ENCODE measurements around the gene ATCAY.
"Not testable (repeated sequence)": the region's sequence is repeated elsewhere in the genome, so short reads cannot be mapped to it uniquely, and the experiment has no call there.

ATCAY gene

DNA sequence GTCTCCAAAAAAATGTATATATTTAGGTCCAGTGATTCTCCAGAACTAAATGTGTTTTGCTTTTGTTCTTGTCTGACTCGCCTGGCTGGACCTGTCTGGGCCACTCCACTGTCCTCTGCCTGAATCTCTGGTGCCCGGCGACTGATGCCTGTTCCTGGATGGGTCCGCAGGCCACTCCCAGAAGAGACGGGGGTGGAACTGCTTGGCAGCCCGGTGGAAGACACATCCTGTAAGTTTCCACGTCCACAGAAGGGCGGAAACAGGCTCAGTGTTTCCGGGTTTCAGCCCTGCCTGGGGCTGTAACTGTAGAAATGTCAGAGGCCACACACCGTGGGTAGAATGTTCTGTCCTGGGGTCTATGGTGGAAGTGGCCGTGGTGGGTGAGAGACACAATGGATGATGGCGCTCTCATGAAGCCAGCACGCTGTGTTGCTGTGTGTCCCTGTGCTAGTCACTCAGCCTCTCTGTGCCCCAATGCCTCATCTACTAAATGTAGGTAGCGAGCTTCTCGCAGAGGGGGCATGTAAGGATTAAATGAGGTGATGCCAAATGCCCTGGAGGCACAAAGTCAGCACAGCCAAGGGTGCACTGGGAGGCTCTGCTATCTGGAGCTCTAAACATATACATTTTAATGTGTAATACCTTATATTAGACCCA lies 22.0 kb downstream of the ATCAY start:
- DNase-seq (ENCODE audit: low read depth in 2 of 2) = no peak

DNA sequence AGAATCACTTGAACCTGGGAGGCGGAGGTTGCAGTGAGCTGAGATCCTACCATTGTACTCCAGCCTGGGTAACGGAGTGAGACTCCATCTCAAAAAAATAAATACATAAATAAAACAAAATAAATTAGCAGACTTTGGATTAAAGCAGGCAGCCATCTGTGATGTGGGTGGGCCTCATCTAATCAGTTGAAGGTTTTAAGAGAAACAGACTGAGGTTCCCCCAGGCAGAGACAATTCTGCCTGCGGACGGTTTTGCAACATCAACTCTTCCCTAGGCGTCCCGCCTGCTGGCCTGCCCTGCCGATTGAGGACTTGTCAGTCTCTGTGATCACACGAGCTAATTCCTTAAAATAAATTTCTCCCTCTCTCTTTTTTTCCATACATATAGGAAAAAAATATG lies 23.7 kb downstream of the ATCAY start:
- no peak for DNase-seq (ENCODE audit: low read depth in 2 of 2)

DNA sequence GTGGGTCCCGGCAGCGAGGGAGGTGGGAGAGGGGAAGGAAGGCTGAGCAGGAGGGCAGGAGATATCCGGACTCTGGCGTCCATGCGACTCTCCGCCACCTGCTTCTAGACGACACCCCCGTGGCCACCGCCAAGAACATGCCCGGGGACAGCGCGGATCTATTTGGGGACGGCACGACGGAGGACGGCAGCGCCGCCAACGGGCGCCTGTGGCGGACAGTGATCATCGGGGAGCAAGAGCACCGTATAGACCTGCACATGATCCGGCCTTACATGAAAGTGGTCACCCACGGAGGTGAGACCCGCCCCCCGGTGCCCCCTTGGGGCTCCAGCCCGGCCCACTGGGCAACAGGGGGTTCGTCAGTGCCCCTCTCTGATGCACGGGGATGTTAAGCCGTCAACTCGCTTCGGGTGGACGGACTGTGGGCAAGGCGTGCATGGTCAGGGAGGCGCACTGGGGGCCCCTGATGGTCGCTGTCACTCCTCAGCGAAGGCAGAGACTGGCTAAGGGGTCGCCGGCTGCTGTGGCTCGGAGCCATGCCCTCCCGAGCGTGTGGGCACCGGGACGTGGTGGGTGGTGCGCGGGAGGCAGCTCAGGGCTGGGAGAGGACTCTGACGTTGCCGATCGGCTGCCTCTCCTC lies 27.3 kb downstream of the ATCAY start:
- no peak for DNase-seq (ENCODE audit: low read depth in 2 of 2)

DNA sequence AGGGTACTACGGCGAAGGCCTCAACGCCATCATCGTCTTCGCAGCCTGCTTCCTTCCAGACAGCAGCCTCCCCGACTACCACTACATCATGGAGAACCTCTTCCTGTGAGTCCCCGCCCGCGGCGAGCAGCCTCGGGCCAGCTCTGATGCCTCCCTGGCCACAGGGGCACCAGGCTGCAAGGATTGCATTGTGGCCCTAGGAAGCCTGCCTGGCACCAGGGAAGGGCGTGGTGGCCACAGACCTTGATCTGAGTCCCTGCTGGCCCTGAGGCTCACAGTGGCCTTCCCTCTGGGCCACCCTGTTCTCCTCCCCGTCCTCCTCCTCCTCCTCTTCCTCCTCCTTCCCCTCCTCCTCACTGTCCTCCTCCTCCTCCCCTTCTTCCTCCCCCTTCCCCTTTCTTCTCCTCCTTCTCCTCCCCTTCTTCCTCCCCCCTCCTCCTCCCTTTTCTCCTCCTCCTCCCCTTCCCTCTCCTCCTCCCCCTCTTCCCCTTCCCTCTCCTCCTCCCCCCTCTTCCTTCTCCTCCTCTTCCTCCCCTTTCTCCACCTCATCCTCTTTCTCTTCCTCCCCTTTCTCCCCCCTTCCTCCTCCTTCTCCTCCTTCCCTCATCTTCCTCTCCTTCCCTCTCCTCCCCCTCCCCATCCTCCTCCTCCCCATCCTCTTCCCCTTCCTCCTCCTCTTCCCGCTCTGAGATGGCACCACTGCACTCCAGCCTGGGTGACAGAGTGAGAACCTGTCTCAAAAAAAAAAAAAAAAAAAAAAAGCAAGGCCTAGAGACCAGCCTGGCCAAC lies 28.0 kb downstream of the ATCAY start:
- no peak for DNase-seq (ENCODE audit: low read depth in 2 of 2)

DNA sequence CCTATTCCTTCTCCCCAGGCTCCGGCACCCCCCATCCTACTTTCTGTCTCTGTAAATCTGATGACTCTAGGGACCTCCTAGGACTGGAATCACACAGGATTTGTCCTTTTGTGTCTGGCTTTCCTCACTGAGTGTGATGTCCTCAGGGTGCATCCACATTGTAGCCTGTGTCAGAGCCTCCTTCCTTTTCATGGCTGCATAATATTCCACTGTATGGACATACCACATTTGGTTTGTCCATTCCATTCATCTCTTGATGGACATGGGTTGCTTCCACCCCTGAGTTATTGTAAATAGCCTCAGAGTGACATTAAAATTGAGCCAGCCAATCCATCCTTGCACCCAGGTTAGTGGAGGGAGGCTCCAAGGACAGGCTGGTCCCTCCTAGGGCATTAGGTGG lies 29.6 kb downstream of the ATCAY start:
- DNase-seq (ENCODE audit: low read depth in 2 of 2) = no peak

DNA sequence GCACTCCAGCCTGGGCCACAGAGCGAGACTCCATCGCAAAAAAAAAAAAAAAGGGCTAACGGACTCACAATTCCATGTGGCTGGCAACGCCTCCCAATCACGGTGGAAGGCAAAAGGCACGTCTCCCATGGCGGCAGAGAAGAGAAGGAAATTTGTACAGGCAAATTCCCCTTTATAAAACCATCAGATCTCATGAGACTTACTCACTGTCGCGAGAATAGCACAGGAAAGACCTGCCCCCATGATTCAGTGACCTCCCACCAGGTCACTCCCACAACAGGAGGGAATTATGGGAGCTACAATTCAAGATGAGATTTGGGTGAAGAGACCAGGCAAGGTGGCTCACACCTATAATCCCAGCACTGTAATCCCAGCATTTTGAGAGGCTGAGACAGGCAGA lies 33.7 kb downstream of the ATCAY start:
- DNase-seq (ENCODE audit: low read depth in 2 of 2) = no peak

DNA sequence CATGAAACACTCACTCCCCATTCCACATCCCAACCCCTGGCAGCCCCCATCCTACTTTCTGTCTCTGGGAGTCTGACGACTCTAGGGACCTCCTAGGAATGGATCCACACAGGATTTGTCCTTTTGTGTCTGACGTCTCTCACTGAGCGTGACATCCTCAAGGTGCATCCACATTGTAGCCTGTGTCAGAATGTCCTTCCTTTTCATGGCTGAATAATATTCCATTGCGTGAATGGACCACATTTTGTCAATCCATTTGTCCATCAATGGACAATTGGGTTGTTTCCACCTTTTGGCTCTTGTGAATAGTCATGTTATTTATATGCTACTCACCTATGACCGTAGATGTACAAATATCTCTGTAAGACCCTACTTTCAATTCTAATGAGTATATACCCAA lies 35.5 kb downstream of the ATCAY start:
- no peak for DNase-seq (ENCODE audit: low read depth in 2 of 2)

DNA sequence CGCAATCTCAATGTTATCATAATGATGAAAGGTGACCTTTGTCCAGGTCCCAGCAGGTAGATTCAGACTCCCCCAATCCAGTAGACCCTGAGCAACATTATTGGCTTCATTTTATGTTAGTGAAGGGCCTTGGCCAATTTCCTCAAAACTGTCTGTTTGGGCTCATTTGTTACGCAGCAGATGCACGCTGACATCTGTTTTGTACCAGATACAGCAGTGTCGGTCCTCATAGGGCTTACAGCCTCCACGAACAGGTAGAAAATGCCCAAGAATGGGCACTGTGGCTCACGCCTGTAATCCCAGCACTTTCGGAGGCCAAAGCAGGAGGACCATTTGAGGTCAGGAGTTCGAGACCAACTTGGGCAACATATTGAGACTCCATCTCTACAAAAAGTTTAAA lies 39.3 kb downstream of the ATCAY start:
- no peak for DNase-seq (ENCODE audit: low read depth in 2 of 2)

DNA sequence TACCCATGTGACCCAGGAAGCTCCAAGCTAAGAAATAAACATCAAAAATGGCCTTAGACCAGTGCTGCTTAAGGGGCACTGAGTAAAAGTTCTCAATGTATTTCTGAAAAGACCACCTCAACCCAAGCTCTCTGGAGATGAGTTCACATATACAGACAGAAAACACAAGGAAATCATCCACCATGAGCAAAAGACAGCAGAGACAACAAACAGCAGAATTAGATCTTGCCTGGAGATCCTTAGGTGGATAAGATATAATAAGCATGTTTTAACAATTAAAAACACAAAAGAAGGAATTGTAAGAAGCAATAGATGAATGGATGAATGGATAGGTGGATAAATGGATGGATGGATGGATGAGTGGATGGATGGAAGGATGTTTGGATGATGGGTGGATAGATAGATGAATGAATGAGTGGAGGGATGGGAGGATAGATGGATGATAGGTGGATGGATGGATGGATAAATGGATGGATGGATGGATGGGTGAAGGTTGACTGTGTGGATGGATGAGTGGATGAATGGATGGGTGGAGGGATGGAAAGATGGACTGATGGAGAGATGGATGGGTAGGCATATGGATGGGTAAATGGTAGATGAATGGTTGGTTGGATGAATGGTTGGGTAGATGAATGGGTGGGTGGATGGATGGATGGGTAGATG lies 42.7 kb downstream of the ATCAY start:
- no peak for DNase-seq (ENCODE audit: low read depth in 2 of 2)

DNA sequence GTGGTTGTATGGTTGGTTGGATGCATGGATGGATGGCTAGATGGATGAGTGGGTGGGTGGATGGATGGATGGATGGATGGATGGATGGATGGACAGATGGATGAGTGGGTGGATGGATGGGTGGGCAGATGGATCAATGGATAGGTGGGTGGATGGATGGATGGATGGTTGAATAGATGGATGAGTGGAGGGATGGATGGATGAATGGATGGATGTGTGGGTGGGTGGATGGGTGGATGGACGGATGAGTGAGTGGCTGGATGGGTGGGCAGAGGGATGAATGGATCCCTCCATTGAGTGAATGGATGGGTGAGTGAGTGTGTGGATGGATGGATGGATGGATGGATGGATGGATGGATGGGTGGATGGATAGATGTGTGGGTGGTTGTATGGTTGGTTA lies 43.4 kb downstream of the ATCAY start:
- no peak for DNase-seq (ENCODE audit: low read depth in 2 of 2)

DNA sequence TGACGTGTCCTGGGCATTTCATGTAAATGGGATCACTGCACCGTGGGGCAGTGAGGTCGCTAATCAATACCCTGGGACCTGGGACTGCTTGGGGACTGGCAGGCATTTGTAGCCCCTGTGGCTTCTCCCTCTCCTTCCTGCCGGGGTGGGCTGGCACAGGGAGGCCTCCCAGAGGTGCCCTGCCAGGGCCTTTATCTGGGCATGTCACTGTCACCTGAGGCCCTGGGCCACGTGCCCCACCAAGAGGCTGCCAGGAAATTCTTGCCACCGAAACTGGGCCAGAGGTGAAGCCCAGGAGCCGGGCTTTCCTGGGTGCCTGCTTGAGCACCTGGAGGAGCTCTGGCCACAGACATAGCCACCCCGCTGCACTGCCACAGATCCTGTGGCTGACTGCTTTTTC lies 50.6 kb downstream of the ATCAY start:
- DNase-seq (ENCODE audit: low read depth in 2 of 2) = no peak

DNA sequence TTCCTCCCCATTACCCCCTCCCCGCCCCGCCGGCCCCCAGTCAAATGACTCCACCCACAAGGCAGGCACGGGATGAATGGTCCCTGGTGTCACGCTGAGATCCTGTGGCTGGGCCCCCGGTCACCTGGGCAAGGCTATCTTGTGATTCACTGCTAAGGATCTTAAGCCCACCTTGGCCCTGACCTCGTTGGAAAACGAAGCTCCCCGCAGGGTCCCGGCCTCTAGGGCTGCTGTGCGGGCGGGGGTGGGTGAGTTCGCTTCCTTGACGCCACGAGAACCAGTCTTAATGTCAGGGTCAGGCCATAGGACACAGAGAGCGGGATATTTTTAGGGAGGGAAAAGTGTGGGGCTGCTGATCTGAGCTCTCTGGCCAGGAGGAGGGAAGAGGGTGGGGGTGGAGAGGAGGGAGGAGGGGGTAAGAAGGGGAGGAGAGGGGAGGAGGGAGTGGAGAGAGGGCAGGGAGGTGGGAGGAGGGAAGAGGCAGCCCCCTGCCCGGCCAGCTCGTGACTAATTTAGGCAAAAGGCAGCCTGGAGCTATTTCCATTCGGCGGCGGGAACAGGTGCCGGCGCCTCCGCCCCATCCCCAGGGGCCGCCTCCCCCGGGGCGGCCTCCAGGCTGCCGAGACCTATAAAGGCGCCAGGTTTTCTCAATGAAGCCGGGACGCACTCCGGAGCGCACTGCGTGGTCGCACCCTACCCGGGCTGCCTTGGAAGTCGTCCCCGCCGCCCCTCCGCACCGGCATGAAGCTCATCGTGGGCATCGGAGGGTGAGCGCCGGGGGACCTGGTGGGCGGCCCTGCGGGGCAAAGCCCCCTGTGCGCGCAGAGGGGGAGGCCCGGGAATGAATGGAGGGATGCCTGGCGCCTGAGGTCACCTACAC lies 52.7 kb downstream of the ATCAY start, which contains the start of gene NMRK2:
TSS of gene NMRK2 (plus strand) at position 139 of the 880 bp plus-strand sequence. CDS start at position 742, 603 bp downstream.
- DNase-seq (ENCODE audit: low read depth in 2 of 2) = no peak

DNA sequence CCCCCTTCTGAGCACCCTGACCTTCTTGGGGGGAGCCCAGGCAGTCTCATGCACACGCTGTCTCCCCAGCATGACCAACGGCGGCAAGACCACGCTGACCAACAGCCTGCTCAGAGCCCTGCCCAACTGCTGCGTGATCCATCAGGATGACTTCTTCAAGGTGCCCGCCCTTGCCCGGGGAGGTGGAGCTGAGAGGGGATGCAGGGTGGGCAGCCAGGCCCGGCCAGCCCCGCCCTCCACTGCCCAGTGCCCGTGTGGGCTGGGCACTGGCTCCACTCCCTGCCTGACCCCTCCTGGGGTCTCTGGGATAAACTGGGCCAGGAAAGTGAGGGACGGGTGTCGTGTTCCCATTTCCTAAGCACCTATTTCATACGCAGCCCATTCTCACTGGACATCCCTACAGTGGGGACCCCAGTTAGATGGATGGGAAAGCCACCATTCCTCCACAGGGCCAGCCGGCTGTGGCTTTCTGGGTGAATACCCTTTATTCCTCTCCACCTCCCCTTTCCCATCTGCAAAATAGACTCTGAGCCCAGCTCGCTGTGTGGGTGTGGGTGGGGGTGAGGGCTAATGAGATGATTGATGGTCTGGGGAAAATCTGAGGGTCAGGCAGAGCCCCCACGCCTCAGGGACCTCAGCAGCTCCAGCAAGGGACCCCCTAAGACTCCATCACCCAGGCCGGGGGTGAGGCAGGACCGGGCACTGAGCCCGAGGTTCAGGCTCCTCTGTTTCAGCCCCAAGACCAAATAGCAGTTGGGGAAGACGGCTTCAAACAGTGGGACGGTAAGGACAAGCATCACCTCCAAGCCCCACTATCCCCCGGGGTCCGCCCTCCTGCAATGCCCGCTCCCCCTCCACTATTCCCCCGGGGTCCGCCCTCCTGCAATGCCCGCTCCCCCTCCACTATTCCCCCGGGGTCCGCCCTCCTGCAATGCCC lies 56.3 kb downstream of the ATCAY start:
- no peak for DNase-seq (ENCODE audit: low read depth in 2 of 2)

DNA sequence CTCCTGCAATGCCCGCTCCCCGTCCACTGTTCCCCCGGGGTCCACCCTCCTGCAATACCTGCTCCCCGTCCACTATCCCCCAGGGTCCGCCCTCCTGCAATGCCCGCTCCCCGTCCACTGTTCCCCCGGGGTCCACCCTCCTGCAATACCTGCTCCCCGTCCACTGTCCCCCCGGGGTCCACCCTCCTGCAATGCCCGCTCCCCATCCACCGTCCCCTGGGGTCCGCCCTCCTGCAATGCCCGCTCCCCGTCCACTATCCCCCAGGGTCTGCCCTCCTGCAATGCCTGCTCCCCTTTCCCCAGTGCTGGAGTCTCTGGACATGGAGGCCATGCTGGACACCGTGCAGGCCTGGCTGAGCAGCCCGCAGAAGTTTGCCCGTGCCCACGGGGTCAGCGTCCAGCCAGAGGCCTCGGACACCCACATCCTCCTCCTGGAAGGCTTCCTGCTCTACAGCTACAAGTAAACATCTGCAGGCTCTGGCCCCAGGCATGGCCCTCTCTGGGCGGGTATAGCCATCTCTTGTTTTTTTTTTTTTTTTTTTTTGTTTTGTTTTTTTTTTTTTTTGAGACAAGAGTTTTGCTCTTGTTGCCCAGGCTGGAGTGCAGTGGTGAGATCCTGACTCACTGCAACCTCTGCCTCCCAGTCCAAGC lies 57.9 kb downstream of the ATCAY start:
- DNase-seq (ENCODE audit: low read depth in 2 of 2) = not testable (repeated sequence)

DNA sequence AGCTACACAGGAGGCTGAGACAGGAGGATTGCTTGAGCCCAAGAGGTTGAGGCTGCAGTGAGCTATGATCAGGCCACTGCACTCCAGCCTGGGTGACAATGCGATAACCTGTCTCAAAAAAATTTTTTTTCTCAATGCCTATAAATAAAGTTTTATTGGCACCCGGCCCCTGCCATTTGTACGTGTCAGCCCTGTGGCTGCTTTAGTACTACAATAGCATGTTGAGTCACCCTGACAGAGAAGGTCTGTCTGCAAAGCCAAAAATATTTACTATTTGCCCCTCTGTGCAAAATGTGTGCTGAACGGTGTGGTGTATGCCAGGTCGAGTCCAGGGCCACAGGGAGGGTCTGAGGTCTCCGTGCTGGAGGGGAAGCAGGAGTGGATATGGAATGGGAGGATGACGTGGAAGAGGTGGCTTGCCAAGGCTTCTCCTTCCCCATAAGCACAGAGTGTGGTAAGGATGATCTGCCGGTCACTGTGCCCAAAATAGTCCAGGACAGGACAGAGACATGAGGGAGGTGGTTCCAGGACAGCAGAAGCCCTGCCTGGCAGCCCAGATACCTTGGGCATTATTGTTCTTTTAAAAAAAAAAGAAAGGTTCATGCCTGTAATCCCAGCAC lies 62.4 kb downstream of the ATCAY start:
- no peak for DNase-seq (ENCODE audit: low read depth in 2 of 2)

DNA sequence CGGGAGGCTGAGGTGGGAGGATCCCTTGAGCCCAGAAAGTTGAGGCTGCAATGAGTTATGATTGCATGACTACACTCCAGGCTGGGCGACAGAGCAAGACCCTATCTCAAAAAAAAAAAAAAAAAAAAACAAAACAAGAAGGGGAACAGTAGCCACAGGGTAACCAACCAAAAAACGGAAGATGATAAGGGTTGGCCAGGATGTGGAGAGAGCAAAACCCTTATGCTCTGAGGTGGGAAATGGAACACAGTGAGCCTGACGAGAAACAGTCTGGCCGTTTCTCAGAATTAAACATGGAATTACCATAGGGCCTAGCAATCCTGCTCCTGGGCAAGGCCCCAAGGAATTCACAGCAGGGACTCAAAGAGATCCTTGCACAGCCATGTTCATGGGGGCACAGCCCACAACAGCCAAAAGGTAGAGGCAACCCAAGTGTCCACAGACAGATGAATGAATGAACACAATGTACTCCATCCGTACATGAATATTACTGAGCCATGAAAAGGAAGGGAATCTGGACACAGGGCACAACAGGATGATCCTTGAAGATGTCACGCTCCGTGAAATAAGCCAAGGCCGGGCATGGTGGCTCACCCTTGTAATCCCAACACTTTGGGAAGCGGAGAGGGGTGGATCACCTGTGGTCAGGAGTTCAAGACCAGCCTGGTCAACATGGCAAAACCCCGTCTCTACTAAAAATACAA lies 63.7 kb downstream of the ATCAY start:
- no peak for DNase-seq (ENCODE audit: low read depth in 2 of 2)

DNA sequence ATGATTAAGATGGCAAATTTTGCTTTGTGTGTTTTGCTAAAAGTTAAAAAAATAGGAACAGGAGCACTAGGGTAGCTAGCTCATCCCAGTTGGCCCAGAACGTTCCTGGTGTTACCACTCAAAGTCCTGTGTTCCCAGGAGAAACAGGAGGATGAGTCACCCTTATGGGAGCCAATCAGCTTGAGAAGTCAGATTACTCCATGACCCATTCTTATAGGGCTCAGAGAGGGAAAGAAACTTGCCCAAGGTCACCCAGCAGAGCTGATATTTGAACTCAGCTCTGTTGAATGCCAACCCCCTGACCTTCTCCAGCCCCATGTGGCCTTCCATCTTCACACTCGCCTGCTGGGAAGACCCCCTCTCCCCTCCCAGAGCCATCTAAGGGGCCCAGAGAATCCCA lies 65.4 kb downstream of the ATCAY start:
- DNase-seq (ENCODE audit: low read depth in 2 of 2) = no peak

DNA sequence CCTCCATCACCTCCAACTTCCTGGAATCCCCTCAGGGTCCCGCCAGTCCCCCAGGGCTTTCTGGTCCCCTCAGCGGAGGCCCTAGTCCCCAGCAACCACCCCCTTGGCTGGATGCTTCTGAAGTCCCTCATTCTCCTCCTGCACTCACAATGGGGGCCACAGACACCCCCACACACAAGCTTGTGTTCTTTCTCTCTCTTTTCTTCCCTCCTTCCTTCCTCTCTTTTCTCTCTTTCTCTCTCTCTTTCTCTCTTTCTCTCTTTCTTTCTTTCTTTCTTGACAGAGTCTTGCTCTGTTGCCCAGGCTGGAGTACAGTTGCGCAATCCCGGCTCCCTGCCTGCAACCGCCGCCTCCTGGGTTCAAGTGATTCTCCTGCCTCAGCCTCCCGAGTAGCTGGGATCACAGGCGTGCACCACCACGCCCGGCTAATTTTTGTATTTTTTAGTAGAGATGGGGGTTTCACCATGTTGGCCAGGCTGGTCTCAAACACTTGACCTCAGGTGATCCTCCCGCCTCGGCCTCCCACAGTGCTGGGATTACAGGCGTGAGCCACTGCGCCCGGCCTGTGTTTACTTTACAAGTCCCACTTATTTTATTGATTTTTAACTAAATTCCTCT lies 66.9 kb downstream of the ATCAY start:
- DNase-seq (ENCODE audit: low read depth in 2 of 2) = not testable (repeated sequence)

All from stimulated activated CD4-positive, alpha-beta T cell treated with anti-CD3 and anti-CD28 coated beads, Interleukin-15, amount 100 ng/mL, for 48 hours (primary cell).